ENCODE measurements around the gene EIF2S3.
A peak's percentile ranks its signal among the peaks of the same experiment; 100 is the strongest.
"Not testable (repeated sequence)": the region's sequence is repeated elsewhere in the genome, so short reads cannot be mapped to it uniquely, and the experiment has no call there.

Gene EIF2S3

DNA sequence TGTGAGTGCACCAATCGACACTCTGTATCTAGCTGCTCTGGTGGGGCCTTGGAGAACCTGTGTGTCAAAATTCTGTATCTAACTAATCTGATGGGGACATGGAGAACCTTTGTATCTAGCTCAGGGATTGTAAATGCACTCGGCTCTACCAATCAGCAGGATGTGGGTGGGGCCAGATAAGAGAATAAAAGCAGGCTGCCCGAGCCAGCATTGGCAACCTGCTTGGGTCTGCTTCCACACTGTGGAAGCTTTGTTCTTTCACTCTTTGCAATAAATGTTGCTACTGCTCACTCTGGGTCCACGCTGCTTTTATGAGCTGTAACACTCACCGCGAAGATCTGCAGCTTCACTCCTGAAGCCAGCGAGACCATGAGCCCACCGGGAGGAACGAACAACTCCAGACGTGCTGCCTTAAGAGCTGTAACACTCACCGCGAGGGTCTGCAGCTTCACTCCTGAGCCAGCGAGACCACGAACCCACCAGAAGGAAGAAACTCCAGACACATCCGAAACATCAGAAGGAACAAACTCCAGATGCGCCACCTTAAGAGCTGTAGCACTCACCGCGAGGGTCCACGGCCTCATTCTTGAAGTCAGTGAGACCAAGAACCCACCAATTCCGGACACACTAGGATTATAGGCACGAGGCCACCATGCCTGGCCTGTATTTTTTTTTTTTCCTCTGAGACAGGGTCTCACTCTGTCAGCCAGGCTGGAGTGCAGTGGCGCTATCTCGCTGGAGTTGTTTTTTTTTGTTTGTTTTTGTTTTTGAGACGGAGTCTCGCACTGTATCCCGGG is 4.0 kb upstream of the EIF2S3 start:
- DNase-seq (ENCODE audit: extremely low read depth, low read depth); H3K4me3 ChIP-seq (replicated peaks; ENCODE audit: low read depth, low read length): not testable (repeated sequence)

DNA sequence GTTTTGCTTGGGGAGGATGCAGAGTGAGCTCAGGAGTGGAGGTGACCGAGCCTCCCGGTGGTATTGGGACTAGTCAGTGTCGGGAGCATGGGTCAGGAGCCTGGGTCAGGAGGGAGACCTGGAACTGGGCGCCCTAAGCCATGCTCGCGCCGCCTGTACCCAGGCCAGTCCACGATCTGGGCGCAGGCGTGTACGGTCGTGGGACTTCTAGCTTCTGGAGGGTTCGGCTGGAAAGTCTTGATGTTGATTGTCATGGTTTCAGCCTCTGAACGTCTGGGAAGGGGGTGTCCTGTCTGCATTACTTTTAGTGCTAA is 244 bp downstream of the EIF2S3 start:
- DNase-seq (ENCODE audit: extremely low read depth, low read depth), result no peak
- TF ChIP-seq, protein P1, sequence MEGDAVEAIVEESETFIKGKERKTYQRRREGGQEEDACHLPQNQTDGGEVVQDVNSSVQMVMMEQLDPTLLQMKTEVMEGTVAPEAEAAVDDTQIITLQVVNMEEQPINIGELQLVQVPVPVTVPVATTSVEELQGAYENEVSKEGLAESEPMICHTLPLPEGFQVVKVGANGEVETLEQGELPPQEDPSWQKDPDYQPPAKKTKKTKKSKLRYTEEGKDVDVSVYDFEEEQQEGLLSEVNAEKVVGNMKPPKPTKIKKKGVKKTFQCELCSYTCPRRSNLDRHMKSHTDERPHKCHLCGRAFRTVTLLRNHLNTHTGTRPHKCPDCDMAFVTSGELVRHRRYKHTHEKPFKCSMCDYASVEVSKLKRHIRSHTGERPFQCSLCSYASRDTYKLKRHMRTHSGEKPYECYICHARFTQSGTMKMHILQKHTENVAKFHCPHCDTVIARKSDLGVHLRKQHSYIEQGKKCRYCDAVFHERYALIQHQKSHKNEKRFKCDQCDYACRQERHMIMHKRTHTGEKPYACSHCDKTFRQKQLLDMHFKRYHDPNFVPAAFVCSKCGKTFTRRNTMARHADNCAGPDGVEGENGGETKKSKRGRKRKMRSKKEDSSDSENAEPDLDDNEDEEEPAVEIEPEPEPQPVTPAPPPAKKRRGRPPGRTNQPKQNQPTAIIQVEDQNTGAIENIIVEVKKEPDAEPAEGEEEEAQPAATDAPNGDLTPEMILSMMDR (IDR thresholded peaks at IDR 0.05; ENCODE audit: low read depth, low read length, missing control alignments), result no peak
- H3K4me3 ChIP-seq (replicated peaks; ENCODE audit: low read depth, low read length), result no peak overlapping the region

DNA sequence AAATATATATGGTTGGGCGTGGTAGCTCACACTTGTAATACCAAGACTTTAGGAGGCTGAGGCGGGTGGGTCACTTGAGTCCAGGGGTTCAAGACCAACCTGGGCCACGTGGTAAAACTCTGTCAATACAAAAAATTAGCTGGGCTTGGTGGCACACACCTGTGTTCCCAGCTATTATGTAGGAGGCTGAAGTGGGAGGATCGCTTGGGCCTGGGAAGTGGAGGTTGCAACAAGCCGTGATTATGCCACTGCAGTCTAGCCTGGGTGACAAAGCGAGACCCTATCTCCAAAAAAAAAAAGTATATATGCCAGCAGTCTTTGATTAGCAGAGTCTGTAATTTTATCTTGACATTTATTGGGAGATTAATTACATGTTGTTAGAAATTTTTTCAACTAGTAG is 8.7 kb downstream of the EIF2S3 start:
- TF ChIP-seq, protein P1 (IDR thresholded peaks at IDR 0.05; ENCODE audit: low read depth, low read length, missing control alignments), result no peak
- no peak overlapping the region for H3K4me3 ChIP-seq (replicated peaks; ENCODE audit: low read depth, low read length)
- no peak for DNase-seq (ENCODE audit: extremely low read depth, low read depth)

DNA sequence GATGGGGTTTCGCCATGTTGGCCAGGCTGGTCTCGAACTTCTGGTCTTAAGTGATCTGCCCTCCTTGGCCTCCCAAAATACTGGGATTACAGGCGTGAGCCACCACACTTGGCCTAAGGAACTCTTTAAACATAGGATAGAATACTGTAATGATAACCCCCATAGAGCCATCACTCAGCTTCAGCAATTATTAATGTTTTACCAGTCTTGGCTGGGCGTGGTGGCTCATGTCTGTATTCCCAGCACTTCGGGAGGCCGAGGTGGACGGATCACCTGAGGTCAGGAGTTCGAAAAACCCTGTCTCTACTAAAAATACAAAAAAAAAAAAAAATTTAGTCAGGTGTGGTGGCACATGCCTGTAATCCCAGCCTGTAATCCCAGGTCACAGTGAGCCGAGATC is 15.1 kb downstream of the EIF2S3 start:
- H3K4me3 ChIP-seq (replicated peaks; ENCODE audit: low read depth, low read length), result no peak overlapping the region
- no peak for DNase-seq (ENCODE audit: extremely low read depth, low read depth)
- TF ChIP-seq, protein P1 (IDR thresholded peaks at IDR 0.05; ENCODE audit: low read depth, low read length, missing control alignments), result no peak

DNA sequence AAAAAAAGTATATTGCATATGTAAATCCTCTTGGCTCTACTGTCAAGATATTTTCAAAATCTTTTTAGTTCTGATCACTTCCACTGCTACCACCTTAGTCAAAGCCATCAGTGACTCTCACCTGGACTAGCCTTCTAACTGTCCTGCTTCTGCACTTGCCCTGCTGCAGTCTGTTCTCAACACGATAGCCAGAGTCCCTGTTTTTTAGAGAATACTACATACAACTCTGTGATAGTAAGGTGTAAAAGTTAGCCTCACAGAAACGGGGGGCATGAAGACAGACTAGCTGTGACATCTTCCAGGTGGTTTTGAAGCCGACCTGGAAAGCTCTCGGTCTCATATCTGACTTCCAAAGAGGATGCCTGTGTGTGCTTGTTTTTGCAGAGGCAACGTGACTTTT is 24.7 kb downstream of the EIF2S3 start:
- H3K4me3 ChIP-seq (replicated peaks; ENCODE audit: low read depth, low read length), result no peak overlapping the region
- TF ChIP-seq, protein P1 (IDR thresholded peaks at IDR 0.05; ENCODE audit: low read depth, low read length, missing control alignments), result no peak
- DNase-seq (ENCODE audit: extremely low read depth, low read depth), result no peak

DNA sequence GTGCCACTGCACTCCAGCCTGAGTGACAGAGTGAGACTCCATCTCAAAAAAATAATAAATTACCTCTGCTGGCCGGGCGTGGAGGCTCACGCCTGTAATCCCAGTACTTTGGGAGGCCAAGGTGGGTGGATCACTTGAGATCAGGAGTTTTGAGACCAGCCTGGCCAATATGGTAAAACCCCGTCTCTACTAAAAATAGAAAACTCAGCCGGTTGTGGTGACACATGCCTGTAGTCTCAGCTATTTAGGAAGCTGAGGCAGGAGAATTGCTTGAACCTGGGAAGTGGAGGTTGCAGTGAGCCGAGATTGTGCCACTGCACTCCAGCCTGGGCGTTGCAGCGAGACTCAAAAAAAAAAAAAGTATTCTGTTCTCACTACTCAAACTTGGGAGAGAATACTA is 25.5 kb downstream of the EIF2S3 start:
- H3K4me3 ChIP-seq (replicated peaks; ENCODE audit: low read depth, low read length); DNase-seq (ENCODE audit: extremely low read depth, low read depth): not testable (repeated sequence)

DNA sequence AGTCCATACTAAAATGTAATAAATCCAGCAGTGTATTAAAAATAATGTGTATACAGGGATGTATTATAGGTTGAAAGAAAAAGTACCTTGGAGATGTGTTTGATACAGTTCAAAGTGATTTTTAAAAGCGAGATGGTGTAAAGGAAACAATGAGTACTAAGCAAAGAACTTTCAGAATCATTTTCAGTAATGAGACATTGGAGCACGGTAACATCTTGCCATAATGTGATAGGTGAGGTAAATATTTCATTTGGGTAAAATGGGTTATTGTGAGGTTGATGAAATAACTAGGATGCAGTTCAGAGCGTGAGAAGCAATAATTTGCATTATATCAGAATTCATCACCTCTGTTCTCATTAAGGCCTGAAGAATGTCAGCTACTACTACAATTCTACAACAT is 25.9 kb downstream of the EIF2S3 start:
- no peak for DNase-seq (ENCODE audit: extremely low read depth, low read depth)
- H3K4me3 ChIP-seq (replicated peaks; ENCODE audit: low read depth, low read length), result no peak overlapping the region
- TF ChIP-seq, protein P1 (IDR thresholded peaks at IDR 0.05; ENCODE audit: low read depth, low read length, missing control alignments), result no peak

DNA sequence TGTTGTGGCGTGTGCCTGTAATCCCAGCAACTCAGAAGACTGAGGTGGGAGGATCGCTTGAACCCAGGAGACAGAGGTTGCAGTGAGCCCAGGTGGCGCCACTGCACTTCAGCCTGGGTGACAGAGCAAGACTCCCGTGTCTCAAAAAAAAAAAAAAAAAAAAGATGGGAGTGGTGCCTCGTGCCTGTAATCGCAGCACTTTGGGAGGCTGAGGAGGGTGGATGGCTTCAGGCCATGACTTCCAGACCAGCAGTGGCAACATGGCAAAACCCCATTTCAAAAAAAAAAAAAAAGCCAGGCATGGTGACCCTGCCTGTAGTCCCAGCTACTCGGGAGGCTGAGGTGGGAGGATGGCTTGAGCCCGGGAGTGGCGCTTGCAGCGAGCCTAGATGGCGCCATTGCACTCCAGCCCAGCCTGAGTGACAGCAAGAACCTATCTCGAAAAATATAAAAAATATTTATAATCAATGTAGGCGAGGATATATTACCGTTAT is 27.0 kb downstream of the EIF2S3 start:
- TF ChIP-seq, protein P1 (IDR thresholded peaks at IDR 0.05; ENCODE audit: low read depth, low read length, missing control alignments), result peak; percentile 63
- no peak overlapping the region for H3K4me3 ChIP-seq (replicated peaks; ENCODE audit: low read depth, low read length)
- DNase-seq (ENCODE audit: extremely low read depth, low read depth), result no peak

Measured in HFF-Myc (cell line).